ENCODE data around the gene STK32B. TPM values are rescaled to one million over a fixed set of nuclear protein-coding genes. Genes with fewer than 3 reads are reported as not detected.
A peak's percentile ranks its signal among the peaks of the same experiment; 100 is the strongest.
"Not testable (repeated sequence)": the region's sequence is repeated elsewhere in the genome, so short reads cannot be mapped to it uniquely, and the experiment has no call there.

STK32B gene
- total RNA-seq, 1 donor from 2014 or later, result 4.3 TPM

DNA sequence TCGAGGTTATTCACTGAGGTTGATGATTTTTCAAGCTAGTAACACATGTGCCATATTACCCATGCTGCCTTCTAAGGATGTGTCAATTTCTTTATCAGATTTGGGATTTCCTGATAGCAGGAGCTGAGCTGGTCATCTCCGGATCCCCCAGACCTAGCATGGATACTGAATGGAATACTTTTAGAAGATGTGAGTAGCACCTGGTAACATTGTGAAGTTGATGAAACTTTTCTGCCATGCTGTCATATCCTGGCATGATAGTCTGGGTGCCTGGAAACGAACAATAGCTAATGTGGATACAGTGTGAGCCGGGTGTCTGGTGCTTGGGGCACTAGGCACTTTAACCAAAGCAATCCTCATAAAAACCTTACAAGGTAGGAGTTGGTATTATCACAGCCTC is 21.1 kb upstream of the STK32B start:
- DNase-seq (ENCODE audit: low spot score), result no peak

DNA sequence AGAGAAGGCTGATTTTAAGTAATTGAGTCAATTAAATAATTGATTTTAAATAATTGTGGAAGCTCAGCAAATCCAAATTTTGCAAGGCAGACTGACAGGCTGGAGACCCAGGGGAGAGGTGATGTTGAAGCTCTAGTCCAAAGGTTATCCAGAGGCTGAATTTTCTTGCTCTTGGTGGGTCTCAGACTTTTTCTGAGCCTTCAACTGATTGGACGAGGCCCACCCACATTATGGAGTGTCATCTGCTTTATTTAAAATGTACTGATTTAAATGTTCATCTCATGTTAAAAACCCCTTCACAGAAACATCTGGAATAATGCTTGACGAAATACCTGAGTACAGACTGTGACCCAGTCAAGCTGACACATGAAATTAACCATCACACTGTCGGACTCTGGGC is 20.4 kb upstream of the STK32B start:
- no peak for DNase-seq (ENCODE audit: low spot score)

DNA sequence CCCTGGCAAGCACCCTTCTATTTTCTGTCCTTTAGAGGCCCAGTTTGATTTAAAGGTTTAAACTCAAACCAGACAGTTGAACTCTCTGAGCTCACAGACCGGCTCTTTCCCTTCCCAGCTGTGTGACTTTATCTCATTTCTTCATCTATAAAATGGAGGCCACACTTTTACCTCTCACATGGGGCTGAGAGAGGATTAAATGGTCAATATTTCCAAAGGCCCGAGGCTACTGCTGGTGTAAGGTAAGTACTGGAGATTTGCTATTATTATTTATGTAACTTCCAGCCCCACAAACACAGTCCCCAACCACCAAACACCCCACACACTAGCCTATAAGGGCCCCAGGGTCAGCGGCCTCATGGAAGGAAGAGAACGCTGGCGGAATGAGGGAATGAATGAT is 18.5 kb upstream of the STK32B start:
- DNase-seq (ENCODE audit: low spot score), result no peak

DNA sequence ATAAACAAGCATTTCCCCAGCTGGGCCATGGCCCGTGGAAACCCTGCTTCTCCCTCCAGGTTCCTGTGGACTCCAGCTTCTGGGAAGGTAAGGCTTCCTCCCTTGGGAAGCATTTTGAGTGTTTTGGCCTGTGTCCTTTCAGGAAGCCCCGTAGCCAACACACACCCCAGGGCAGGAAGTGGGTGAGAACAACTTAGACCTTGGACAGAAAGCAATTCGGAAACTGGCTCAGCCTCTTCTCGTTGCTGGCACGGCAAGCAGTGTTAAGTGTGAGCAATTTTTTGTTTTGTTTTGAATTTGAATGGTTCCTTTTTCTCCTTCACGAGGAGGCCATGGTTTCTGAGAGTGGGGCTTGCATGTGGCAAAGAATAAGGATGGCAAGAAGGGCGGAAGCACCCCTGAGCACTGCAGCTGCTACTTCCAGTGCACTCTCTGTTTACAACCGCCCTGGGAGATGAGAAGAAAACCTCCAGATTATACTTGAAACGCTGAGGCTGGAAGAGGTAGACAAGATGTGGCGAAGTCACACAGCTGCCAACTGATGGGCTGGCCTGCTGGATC is 17.9 kb upstream of the STK32B start:
- no peak for DNase-seq (ENCODE audit: low spot score)

DNA sequence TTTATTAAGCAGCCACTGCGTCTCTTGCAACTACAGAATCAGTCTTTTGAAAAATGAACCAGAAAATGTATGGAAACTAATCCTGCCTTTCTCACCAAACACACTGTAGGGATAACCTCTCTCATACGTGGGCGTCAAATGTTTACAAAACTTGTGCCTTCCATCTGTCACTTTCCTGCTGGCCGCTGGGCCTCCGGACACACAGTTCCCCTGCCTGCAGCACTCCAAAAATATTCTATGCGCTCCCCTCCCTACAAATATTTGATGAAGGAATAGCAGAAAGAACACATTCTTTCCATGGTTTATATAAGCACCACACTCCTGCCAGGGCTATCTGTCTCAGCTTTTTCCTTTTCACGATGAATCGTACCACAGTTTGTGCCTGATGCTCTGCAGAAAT is 17.1 kb upstream of the STK32B start:
- no peak for DNase-seq (ENCODE audit: low spot score)

DNA sequence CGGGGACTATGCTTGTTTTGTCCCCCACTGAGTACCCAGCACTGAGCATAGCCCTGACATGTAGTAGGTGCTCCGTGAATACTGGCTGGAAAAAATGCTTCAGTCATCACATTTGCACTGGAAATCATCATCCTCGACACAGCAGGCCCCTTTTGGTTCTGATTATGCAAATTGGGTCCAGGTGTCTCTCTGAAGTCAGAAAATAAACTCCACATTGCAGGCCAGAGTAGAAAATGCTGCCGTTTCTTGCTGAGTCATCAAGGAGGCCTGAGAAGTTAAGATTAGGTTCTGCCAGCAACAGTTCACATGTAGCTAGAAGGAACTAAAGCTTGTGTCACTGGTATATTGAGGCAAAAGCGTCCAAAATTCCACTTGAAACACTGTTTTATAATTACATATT is 15.0 kb upstream of the STK32B start:
- no peak for DNase-seq (ENCODE audit: low spot score)

DNA sequence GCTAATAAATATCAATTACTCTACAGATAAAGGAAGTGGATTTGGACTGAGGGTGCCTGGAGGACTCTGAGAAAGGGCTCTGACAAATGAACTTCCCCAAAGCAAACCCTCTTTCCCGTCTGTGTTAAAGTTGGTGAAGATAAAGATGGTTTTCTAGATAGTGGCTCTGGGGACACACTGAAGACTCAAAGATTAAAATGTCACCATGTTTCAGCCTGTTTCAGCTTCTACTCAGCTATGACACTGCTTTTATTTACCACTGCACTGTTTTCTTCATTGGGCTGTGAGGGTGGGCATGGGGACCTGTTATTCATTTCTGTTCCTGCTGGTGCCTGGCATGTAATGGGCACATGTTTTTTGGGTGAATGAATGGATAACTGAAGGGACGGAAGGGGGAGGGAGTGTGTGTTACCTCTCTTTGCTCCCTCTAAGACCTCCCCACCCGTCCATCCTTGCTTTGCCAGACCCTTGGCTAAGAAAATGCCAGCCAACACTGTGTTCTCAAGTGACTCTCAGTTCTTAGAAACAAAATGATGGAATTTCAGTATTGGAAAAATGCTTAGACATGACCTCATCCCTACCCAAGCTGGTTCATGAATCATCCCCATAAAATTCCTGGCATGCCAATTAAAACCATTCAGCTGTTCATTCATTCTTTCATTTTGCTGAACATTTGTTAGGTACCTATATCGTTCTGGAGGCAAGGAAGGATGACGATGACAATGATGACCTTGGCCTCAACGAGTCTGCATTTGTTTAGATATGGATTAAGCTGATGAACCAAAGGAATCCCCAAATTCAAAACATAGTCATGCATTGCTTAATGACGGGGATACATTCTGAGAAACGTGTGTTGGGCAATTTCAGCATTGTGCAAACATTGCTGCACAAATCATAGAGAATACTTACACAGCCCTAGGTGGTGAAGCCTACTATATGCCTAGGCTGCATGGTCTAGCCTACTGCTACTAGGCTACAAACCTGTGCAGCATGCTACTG is 13.4 kb upstream of the STK32B start:
- no peak for DNase-seq (ENCODE audit: low spot score)

DNA sequence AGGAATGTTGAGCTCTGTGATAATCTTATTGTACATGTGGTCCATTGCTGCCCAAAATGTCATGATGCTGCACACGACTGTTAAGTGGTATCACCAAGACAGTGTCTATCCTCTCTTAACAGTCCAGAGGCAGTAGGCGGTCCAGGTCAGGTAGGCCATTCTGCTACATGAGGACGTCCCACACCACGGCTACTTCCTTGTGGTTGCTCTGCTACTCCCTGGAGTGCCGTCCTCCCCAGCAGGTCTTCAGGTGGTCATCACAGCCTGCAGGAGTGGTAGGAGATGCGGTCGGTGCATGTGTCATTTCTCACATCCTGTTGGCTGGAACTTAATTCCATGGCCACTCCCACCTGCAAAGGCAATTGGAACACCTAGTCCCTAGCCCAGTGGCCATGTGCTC is 11.5 kb upstream of the STK32B start:
- DNase-seq (ENCODE audit: low spot score), result no peak

DNA sequence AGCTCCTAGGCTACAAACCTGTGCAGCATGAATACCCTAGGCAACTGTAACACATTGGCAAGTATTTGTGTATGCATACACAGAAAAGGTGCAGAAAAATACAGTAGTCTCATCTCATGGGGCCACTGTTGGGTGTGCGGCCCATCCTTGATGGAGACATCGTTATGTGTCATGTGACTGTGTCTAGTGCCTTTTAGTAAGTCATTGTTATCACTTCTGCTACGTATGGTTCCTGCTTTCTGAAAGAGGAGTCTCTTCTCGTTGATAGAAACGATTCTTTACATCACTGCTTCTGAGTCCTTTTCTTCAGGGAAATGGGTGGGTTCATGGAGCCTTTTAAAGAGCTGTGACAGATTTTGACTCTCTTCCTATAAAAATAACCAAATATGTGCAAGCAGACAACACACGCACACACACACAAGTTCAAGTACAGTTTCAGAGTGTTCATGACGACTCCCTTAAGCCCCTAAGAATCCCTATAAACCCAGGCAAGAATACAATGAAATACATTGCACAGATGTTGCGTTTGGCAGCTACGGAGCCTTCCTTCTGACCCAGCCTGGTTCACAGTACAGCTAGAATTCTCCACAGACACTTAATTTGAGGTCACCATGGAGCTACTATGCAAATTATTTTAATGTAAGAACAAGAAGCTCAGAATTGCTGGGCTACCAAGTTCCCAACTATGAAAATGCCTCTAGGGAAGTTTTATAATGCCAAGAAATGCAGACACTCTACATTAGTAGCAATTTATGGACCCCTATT is 10.2 kb upstream of the STK32B start:
- DNase-seq (ENCODE audit: low spot score), result no peak

DNA sequence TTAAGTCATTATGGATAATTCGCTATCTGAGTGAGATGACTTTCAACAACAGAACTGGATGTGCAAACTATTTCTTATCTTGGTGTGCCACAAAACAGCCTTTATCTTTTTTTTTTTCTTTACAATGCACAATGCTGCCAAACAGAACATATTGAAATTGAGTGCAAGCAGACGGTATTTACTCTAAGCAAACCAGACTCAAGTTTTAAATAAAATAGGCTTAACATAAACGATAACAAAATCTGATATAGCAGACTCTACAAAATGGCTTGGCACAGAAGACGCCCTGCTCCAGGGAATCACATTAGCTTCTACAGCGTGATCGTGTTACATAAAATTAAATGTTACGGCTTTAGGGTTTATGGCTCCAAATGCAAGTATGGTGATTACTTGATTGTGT is 9.6 kb upstream of the STK32B start:
- DNase-seq (ENCODE audit: low spot score), result no peak

DNA sequence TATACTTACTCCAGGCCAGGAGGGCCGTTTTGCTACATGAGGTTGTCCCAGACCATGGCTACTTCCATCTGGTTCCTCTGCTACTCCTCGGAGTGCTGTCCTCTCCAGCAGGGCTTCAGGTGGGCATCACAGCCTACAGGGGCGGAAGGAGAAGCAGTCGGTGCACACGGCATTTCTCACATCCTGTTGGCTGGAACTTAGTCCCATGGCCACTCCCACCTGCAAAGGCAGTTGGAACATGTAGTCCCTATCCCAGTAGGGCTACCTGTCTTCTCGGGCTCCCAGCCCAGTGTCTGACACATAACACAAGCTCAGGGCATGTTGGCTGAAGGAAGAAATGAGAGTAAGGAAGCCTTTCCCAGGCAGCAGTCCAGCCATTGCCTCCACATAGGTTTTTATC is 7.7 kb upstream of the STK32B start:
- DNase-seq (ENCODE audit: low spot score), result peak; percentile 65

DNA sequence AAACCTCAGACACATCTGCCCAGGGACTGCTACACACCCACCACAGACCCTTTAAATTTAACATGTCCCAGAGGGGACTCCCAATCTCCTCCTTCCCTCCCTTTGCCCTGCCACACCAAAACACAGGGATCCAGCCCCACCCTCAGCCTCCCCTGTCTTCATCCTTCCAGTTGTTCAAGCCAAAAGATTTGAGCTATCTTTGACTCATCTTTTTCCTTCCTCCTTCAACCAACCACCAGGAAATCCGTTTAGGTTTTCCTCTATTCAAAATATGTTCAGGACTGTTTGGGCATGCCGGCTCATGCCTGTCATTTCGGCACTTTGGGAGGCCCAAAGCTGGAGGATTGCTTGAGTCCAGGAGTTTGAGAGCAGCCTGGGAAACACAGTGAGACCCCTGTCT is 6.9 kb upstream of the STK32B start:
- DNase-seq (ENCODE audit: low spot score), result peak; percentile 53

DNA sequence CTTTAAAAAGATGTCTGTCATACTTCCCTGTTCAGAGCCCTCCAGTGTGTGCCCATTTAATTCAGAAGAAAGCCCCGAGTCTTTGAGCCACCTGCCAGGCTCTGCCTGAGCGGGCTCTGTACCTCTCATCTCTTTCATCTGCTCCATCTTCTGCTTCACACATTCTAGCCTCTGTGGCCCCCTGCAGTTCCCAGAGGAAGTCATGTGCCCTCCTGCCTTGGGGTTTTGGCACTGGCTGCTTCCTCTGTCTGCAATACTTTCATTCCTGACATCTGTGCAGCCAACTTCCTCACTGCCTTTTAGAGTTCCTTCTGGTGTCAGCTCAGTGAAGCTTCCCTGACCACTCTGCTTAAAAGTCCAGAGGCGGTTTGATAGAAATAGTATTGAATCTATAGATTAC is 6.2 kb upstream of the STK32B start:
- peak; percentile 26 for DNase-seq (ENCODE audit: low spot score)

DNA sequence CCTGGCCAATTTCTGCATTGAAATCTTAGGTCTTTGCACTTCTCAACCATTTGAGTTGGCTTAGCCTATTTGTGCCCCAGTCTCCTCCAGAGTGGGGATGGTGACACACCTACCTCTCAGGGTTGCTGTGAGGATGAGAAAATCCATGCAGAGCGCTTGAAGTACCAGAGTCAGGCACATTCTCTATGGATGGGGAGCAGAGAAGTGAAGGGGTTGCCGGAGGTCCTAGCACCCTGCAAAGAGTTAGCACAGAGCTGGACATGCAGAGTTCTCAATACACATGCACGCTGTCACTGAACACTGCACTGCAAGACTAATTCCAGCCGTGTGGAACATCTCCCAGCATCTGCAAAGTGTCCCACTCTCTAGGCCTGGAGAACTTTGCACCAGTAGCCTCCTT is 2.6 kb upstream of the STK32B start:
- DNase-seq (ENCODE audit: low spot score), result no peak

DNA sequence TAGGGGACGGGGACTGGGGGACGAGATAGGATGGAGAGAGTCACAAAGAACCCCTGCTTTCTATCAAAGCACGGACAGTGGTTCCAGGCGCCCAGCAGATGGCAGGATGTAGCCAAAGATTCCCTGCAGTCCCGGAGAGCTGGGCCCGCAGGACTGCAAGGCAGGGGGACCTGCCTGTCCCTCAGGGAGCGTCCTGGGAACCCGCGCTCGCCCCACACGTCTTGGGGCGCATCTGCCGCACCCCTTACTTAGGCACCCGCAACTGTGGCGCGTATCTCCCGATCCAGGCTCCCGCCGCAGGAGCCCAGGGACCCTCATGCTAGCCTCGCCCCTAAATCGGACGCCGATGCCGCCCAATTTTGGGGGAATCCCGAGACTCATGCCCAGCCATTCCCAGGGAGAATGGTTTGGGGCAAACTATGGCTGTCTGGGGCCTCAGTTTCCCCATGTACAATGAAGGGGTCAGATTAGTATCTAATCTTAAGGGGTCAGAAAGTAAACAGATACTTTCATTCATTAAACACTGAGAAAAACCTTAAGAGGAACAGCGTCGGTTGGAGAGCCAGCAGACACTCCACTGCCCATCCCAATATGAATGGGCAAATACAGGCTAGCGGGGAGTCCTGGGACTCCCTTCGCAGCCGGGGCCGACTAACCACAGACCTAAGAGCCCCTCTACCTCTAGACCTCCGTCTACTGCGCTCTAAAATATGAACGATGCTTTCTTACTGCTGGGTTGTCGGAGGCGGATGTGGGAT is 581 bp upstream of the STK32B start:
- no peak for DNase-seq (ENCODE audit: low spot score)

DNA sequence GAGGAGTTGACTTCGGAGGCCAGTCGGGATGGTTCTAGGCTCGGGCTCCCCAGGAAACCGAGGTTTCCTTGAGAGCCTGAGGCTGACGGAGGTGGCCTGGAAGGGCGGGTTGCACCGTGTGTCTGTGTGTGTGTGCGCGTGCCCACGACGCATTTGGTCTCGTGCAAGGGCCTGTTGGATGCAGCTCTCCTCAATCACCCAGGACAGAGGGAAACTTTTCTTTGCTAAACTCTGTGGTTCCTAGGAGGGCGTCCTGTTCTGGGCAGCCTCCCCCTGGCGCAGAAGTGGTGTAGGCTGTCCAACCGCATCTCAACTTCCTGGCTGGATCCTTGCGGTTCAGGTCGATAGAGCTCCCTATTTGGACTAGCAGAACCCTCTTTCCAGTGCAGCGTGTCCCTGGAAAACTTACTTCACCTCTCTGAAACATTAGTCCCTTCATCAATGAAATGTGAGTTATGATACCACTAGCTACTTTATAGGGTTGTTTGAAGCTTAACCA is 973 bp downstream of the STK32B start:
- DNase-seq (ENCODE audit: low spot score), result no peak

DNA sequence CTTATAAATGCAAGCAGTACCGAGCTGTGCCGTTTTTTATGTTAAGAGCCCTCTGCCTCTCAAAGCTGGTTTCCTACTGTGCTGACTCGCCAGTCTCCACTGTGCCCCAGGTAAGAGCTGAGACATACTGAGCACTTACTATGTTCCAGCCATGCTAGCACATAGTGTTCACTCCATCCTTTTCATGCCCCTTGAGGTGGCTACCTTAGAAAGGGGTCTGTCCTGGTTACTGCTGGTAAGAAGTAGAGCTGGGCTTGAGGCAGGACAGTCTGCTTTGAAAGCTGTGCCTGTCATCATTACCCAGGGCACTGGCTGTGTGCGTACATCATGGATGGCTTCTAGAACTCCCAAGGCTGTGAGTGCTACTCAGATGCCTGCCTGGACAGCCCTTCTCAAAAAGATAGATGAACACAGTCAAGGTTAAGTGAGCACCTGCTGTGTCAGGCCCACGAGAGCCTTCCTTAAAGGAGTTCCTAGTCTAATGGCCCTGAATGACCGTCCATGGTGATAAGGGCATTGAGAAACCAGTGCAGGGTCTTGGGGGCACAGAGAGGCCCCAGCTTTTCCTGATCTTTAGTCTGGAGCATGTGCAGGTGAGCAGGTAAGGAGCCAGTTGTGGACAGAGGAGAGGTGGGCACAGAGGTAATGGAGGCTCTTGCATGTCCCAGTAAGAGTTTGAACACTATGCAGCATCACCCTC is 1.6 kb downstream of the STK32B start:
- DNase-seq (ENCODE audit: low spot score), result no peak

DNA sequence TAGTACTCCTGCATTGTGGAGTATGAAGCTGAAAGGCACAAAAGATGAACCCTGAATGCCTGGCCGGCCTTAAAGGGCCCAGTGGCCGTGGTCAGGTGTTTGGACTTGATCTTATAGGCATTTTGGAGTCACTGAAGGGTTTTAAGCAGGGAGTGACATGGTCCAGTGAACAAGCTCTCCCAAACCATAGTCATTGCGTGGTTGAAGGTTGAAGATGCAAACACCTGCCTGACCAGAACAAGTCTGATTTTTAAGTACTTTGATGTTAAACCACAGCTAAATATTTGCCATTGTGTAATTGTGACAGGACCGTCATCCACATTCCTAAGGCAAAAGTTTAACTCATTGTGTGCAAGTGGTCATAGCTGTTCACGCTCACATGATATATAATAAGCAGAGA is 3.3 kb downstream of the STK32B start:
- no peak for DNase-seq (ENCODE audit: low spot score)

DNA sequence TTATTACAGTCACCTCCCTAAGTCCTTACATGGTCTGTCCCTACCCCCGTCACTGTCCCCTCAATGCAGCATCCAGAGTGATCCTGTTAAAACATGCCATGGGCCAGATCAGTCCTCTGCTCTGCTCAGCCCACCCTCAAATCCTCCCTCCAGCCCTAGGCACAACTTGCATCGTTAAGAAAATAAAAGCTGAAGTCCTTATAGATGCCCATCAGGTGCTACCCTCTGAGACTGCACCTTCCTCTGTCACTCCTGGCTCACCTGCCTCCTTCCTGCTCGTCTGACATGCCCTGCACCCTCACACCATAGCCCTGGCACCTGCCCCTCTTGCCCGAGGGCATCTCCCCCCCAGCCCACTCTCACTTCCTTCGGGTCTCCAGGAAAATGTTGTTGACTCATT is 4.1 kb downstream of the STK32B start:
- no peak for DNase-seq (ENCODE audit: low spot score)

DNA sequence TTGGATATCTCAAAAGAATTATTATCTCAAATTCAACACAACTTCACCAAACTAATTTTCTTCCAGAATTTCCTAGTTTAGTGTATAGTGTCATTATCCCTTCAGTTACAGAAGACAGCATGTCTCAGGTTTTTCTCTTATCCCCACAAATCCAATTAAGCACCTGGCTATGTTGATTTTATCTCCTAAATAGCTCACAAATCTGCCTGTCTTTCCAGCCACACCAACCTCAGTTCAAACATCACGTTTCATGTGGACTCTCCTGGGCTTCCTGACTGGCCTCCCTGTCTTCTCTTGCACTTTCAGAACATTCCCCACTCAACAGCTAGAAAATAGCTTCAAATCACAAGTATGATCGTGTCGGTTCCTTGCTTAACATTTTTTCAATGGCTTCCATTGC is 14.8 kb downstream of the STK32B start:
- DNase-seq (ENCODE audit: low spot score), result no peak

DNA sequence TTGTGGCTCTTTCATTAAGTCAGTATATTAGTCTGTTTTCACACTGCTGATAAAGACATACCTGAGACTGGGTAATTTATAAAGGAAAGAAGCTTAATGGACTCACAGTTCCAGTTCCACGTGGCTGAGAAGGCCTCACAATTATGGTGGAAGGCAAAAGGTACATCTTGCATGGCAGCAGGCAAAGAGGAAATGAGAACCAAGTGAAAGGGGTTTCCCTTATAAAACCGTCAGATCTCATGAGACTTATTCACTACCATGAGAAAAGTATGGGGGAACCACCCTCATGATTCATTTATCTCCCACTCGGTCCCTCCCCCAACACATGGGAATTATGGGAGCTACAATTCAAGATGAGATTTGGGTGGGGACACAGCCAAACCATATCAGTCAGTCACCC is 15.7 kb downstream of the STK32B start:
- not testable (repeated sequence) for DNase-seq (ENCODE audit: low spot score)
